ENCODE data around the gene CDC34.
"Not testable (repeated sequence)": the region's sequence is repeated elsewhere in the genome, so short reads cannot be mapped to it uniquely, and the experiment has no call there.

DNA sequence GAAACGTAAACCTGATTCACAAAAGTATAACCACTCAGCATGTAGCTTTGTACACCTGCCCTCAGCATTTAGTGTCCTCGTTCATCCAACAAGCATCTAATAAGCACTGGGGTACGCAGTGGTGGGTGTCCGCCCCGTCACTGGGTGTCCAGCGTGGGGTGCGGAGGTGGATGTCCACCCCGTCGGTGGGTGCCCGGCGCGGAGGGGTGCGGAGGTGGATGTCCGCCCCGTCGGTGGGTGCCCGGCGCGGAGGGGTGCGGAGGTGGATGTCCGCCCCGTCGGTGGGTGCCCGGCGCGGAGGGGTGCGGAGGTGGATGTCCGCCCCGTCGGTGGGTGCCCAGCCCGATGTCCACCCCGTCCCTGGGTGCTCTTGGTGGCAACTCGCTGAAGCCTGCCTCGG, 53.6 kb downstream of the CDC34 start:
- TF ChIP-seq, protein P1, sequence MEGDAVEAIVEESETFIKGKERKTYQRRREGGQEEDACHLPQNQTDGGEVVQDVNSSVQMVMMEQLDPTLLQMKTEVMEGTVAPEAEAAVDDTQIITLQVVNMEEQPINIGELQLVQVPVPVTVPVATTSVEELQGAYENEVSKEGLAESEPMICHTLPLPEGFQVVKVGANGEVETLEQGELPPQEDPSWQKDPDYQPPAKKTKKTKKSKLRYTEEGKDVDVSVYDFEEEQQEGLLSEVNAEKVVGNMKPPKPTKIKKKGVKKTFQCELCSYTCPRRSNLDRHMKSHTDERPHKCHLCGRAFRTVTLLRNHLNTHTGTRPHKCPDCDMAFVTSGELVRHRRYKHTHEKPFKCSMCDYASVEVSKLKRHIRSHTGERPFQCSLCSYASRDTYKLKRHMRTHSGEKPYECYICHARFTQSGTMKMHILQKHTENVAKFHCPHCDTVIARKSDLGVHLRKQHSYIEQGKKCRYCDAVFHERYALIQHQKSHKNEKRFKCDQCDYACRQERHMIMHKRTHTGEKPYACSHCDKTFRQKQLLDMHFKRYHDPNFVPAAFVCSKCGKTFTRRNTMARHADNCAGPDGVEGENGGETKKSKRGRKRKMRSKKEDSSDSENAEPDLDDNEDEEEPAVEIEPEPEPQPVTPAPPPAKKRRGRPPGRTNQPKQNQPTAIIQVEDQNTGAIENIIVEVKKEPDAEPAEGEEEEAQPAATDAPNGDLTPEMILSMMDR (IDR thresholded peaks at IDR 0.05) = not testable (repeated sequence)
- TF ChIP-seq POLR2AphosphoS5, POLR2A (IDR thresholded peaks at IDR 0.05): not testable (repeated sequence)
